BLaER1 (cell line): ENCODE measurements around the gene COL4A6.

Source experiments
- H3K27ac ChIP-seq: shearing (Covaris generic); formaldehyde crosslinking; 2 replicates; pipeline ENCODE4 v1.8.1; 2022
- H3K27me3 ChIP-seq: shearing (Covaris generic); formaldehyde crosslinking; 2 replicates; pipeline ENCODE4 v1.8.1; 2022
- H3K36me3 ChIP-seq: shearing (Covaris generic); formaldehyde crosslinking; 2 replicates; pipeline ENCODE4 v1.8.1; 2022
- H3K4me1 ChIP-seq: shearing (Covaris generic); formaldehyde crosslinking; 2 replicates; pipeline ENCODE4 v1.8.1; 2022
- H3K4me2 ChIP-seq: shearing (Covaris generic); formaldehyde crosslinking; 2 replicates; pipeline ENCODE4 v1.8.1; 2022
- H3K4me3 ChIP-seq: shearing (Covaris generic); formaldehyde crosslinking; 2 replicates; pipeline ENCODE4 v1.8.1; 2022
- H3K9ac ChIP-seq: shearing (Covaris generic); formaldehyde crosslinking; 2 replicates; pipeline ENCODE4 v1.8.1; 2022
- H3K9me3 ChIP-seq: shearing (Covaris generic); formaldehyde crosslinking; 2 replicates; pipeline ENCODE4 v1.8.1; 2022
- H4K20me1 ChIP-seq: shearing (Covaris generic); formaldehyde crosslinking; 2 replicates; pipeline ENCODE4 v1.8.1; 2022
- Cebpa-rat ChIP-seq: shearing (Covaris generic); IDR thresholded peaks from 2 replicates; pipeline ENCODE4 v1.8.1; 2022

Gene COL4A6

GRCh38 chrX:108312011-108312410 lies 126.2 kb downstream of the COL4A6 start:
- Histone ChIP-seq H4K20me1 (peaks cover 8% of the 10 kb centered on the region; the same call in 1 of the 2 replicates), H3K27me3 (peaks cover 92% of the 10 kb centered on the region), H3K27ac (no peak overlapping the region), H3K4me2 (no peak overlapping the region), H3K4me3 (no peak overlapping the region), H3K9me3 (no peaks in the 10 kb centered on the region), H3K9ac (no peak overlapping the region), H3K4me1 (no peaks in the 10 kb centered on the region), H3K36me3 (no peaks in the 10 kb centered on the region)
- TF ChIP-seq Cebpa-rat, result no peak

DNA sequence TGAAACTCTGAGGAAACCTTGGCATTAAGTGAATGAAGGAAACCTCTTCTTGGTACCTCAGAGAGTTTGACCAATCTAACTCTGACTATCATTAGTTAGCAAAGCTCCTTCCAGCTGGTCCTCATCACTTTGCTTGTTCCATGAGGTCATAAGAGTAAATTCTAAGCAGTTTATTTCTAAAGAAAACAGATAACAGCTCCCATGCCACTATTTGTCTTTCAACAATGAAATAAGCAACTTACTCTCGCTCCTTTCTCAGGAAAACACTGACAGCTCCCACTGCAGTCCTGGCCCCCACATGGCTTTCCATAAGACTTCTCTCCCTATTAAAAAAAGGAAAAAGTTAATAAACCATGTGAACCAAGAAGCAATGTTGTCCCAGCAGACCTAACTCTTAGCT lies 127.7 kb downstream of the COL4A6 start:
- Histone ChIP-seq H3K27me3 (peaks cover 93% of the 10 kb centered on the region), H4K20me1 (peaks cover 8% of the 10 kb centered on the region; the same call in 1 of the 2 replicates), H3K4me3 (no peak overlapping the region), H3K9ac (no peak overlapping the region), H3K36me3 (no peaks in the 10 kb centered on the region), H3K4me2 (no peak overlapping the region), H3K9me3 (no peaks in the 10 kb centered on the region), H3K27ac (no peak overlapping the region), H3K4me1 (no peaks in the 10 kb centered on the region)
- no peak for TF ChIP-seq Cebpa-rat

DNA sequence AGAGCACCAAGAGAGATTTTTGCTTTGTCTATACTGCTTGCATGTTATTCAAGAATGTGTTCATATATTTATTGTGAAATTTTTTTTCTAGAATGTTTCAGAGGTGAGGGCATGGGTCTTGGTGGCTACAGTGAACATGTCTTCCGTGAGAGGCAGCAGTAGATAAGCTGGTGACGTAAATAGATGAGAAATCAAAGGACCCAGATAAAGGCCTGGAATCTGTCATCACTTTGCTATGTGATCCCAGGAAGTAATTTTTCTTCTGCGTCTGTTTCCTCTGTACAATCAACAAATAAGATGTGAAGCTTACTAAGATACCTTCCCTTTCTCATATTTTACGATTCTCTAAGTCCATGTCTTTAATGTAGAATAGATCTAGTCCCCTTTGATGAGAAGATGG lies 129.1 kb downstream of the COL4A6 start:
- peaks cover 95% of the 10 kb centered on the region for H3K27me3 ChIP-seq
- H3K4me3 ChIP-seq, result no peak overlapping the region
- H3K9me3 ChIP-seq, result no peaks in the 10 kb centered on the region
- H3K4me1 ChIP-seq, result no peaks in the 10 kb centered on the region
- H4K20me1 ChIP-seq, result peaks cover 8% of the 10 kb centered on the region; the same call in 1 of the 2 replicates
- H3K27ac ChIP-seq, result no peak overlapping the region
- no peaks in the 10 kb centered on the region for H3K36me3 ChIP-seq
- no peak overlapping the region for H3K4me2 ChIP-seq
- TF ChIP-seq Cebpa-rat, result no peak
- no peak overlapping the region for H3K9ac ChIP-seq

DNA sequence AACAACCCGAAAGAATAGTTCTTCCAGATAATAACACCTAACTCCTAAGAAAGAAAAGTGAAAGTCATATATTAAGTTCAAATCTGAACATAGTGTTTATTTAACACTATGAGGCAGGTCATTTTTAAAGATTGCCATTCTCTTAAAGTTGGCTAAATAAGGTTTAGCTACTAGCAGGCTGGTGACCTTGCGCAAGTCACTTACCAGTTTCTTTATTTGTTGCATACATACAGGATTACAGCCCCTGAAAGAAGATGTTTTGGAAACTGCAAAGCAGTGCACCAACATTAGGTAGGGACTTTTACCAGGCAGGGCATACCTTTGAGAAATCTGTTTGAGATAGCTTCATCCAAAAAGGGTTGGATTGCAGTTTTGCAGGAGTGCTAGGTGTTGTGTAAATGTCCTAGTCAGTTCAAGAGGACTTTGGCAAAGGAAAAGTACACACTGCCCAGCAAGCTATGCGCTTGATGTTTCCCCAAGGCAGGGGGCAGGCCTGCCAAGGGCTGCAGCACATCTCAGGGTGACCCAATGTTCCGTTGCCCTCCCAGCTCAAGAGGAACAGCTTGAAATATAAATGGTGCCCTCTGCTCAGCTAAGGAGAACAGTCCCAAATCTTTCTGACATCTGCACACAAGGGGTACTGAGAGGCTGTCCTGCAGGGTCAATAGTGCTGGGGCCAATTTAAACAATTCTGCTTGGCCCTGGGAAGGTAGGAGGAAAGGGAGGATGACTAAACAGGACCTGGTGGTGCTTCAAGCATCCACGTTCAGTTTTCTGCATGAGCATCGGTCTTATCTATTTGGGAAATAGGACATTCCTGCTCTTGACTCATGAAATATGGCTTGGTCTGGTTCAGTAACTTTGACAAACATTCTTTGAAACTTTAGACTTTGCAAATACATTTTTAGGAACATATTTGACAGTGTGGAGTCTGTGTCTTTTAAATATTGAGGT lies 130.8 kb downstream of the COL4A6 start:
- Histone ChIP-seq H3K27ac (no peak overlapping the region), H3K4me2 (no peak overlapping the region), H3K9ac (no peak overlapping the region), H3K36me3 (no peaks in the 10 kb centered on the region), H3K4me3 (no peak overlapping the region), H4K20me1 (peaks cover 8% of the 10 kb centered on the region; the same call in 1 of the 2 replicates), H3K9me3 (no peaks in the 10 kb centered on the region), H3K4me1 (0 out of 2 replicates have a peak, but pooled peaks cover 3% of the 10 kb centered on the region), H3K27me3 (peaks cover 98% of the 10 kb centered on the region)
- TF ChIP-seq Cebpa-rat, result no peak

DNA sequence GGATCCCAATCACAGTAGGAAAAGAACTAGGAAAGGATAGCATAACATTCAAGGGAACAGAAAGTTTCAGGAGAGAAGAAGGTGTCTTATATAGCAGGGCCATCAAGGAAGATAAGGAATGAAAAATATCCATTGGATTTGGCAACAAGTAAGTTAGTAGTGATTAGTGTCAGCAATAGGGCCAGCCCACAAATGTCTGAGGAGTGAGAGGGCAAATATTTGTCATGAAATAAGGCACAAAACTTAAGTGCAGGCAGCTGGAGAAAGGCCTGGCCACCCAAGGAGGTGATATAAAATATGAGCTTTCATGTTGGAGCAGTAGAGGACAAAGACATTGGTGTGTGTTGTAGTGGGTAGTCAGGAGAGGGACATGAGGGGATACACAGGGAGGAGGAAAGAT lies 132.1 kb downstream of the COL4A6 start:
- H3K4me3 ChIP-seq, result no peak overlapping the region
- peaks cover 11% of the 10 kb centered on the region; the same call in 1 of the 2 replicates for H4K20me1 ChIP-seq
- no peak overlapping the region for H3K27ac ChIP-seq
- peaks cover 96% of the 10 kb centered on the region for H3K27me3 ChIP-seq
- TF ChIP-seq Cebpa-rat, result no peak
- H3K36me3 ChIP-seq, result no peaks in the 10 kb centered on the region
- H3K4me1 ChIP-seq, result 0 out of 2 replicates have a peak, but pooled peaks cover 3% of the 10 kb centered on the region
- H3K4me2 ChIP-seq, result no peak overlapping the region
- H3K9ac ChIP-seq, result no peak overlapping the region
- no peaks in the 10 kb centered on the region for H3K9me3 ChIP-seq

DNA sequence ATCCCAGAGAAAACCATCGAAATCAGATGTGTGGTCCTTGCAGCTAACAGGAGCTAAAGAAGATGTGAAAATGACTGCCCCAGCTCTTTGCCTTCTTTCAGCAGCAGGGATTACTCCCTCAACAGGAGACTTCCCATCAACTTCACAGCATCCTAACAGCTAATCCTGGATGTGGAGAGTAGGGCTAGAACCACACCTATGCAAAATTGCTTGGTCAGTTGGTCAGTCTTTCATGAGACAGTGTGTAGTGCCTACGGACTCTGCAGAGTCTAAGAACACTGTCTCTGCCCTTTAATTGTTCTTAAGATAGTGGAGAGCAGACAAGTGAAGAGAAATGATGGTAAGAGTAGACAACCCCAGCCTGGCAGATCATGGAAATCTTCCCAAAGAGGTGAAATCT lies 133.5 kb downstream of the COL4A6 start:
- Histone ChIP-seq H4K20me1 (peaks cover 17% of the 10 kb centered on the region; the same call in 1 of the 2 replicates), H3K9me3 (no peaks in the 10 kb centered on the region), H3K4me3 (no peak overlapping the region), H3K27me3 (peaks cover 96% of the 10 kb centered on the region), H3K36me3 (no peaks in the 10 kb centered on the region), H3K4me1 (0 out of 2 replicates have a peak, but pooled peaks cover 3% of the 10 kb centered on the region), H3K9ac (no peak overlapping the region), H3K27ac (no peak overlapping the region), H3K4me2 (no peak overlapping the region)
- TF ChIP-seq Cebpa-rat, result no peak

- 0 out of 2 replicates have a peak, but pooled peaks cover 3% of the 10 kb centered on the region for H3K4me1 ChIP-seq
- H3K9ac ChIP-seq, result no peak overlapping the region
- H3K27ac ChIP-seq, result no peak overlapping the region
- H3K36me3 ChIP-seq, result no peaks in the 10 kb centered on the region
- no peaks in the 10 kb centered on the region for H3K9me3 ChIP-seq
- H3K4me3 ChIP-seq, result no peak overlapping the region
- H4K20me1 ChIP-seq, result peaks cover 17% of the 10 kb centered on the region; the same call in 1 of the 2 replicates
- no peak for TF ChIP-seq Cebpa-rat
- H3K27me3 ChIP-seq, result peaks cover 96% of the 10 kb centered on the region
- no peak overlapping the region for H3K4me2 ChIP-seq
Observed at GRCh38 chrX:108304210-108304609, 134.0 kb downstream of the COL4A6 start.

- no peaks in the 10 kb centered on the region for H3K36me3 ChIP-seq
- peaks cover 96% of the 10 kb centered on the region for H3K27me3 ChIP-seq
- H3K4me2 ChIP-seq, result no peak overlapping the region
- H3K9ac ChIP-seq, result no peak overlapping the region
- no peak overlapping the region for H3K4me3 ChIP-seq
- H3K4me1 ChIP-seq, result 0 out of 2 replicates have a peak, but pooled peaks cover 3% of the 10 kb centered on the region
- H4K20me1 ChIP-seq, result peaks cover 17% of the 10 kb centered on the region; the same call in 1 of the 2 replicates
- no peaks in the 10 kb centered on the region for H3K9me3 ChIP-seq
- no peak overlapping the region for H3K27ac ChIP-seq
- no peak for TF ChIP-seq Cebpa-rat
Observed at GRCh38 chrX:108303682-108304081, 134.5 kb downstream of the COL4A6 start.

DNA sequence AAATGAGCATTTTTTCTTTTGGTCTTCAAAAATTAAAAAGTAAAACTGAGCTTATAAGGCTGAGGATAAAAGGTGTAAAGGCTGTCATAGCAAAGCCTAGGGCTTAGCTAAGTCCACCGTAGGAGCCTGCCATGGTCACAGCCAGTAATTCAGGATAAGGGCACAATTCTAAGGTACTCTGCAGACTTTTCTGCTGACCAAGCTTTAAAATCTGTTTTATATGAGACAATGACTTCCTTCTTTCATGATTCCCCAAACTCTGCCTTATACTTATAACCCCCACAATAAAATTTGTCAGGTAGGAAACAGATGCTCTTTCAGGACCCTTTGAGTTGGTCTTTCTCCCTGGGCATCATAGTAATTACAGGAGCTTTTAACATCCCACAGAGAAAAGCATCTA lies 138.5 kb downstream of the COL4A6 start:
- no peaks in the 10 kb centered on the region for H3K36me3 ChIP-seq
- no peak overlapping the region for H3K4me2 ChIP-seq
- 0 out of 2 replicates have a peak, but pooled peaks cover 3% of the 10 kb centered on the region for H3K4me1 ChIP-seq
- no peak overlapping the region for H3K4me3 ChIP-seq
- H3K9ac ChIP-seq, result no peak overlapping the region
- no peaks in the 10 kb centered on the region for H3K9me3 ChIP-seq
- H3K27ac ChIP-seq, result no peak overlapping the region
- H4K20me1 ChIP-seq, result peaks cover 9% of the 10 kb centered on the region; the same call in 1 of the 2 replicates
- peaks cover 92% of the 10 kb centered on the region for H3K27me3 ChIP-seq
- TF ChIP-seq Cebpa-rat, result no peak

- Histone ChIP-seq H3K36me3 (no peaks in the 10 kb centered on the region), H3K4me3 (no peak overlapping the region), H3K9me3 (no peaks in the 10 kb centered on the region), H3K4me1 (0 out of 2 replicates have a peak, but pooled peaks cover 3% of the 10 kb centered on the region), H3K27ac (no peak overlapping the region), H3K9ac (no peak overlapping the region), H4K20me1 (peaks cover 9% of the 10 kb centered on the region; the same call in 1 of the 2 replicates), H3K27me3 (peaks cover 92% of the 10 kb centered on the region), H3K4me2 (no peak overlapping the region)
- no peak for TF ChIP-seq Cebpa-rat
Observed at GRCh38 chrX:108299101-108299591, 139.1 kb downstream of the COL4A6 start.
